Measurements from ENCODE around the gene LEF1.

DNA sequence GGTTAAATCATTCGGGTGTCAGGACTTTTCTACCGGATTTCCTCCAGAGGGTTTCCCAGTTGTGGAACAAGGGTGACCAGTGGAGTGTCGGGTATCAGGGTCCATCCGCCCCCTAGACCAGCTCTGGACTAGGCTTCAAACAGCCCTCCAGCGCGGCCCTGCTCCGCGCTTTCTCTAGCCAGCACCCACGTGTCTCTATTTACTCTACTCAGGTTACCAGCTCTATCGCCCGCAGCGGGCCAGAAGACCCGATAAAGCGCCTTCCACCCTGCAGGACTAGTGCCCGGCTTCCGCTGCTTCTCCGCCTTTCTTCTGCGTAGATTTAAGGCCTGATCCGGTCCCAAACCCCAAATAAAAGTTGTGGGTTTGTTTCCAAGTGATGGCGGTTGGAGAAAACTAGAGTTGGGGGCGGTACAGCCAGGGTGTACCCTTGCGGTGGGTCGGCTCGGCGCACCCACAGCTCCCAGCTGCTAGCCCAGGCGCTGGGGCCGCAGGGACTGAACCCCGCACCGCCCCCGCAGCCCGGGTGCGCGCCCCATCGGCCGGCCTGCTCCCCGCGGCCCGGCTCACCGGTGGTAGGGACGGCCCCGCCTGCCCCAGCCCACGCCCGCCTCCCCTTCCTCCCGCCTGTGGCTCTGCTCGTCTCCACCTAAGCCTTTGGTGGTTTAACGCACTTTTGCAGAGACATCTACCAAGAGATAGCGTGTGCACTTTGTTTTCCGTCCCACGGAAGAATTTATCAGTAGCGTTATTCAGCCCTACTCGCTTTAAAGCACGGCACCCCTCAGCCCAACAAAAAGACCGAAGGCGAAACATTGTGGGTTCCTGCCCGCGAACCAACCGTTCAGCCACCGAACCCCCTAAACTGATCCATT is 2.1 kb downstream of the LEF1 start:
- TF ChIP-seq POLR2A (IDR thresholded peaks at IDR 0.05; ENCODE audit: low read length) (no peak), GATA1 (IDR thresholded peaks at IDR 0.05; ENCODE audit: low read depth, low read length) (no peak)
